LHCN-M2 (cell line): ENCODE results near the gene CIDEC. TPM values are rescaled to one million over a fixed set of nuclear protein-coding genes. Genes with fewer than 3 reads are reported as not detected.
"Not testable (repeated sequence)": the region's sequence is repeated elsewhere in the genome, so short reads cannot be mapped to it uniquely, and the experiment has no call there.

Experiments used
- DNase-seq: peaks from one replicate; pipeline ENCODE4 v3.0.0-alpha.2; 2012; ENCODE audit warnings: low read depth
- total RNA-seq: library from RNA; depleted of rRNA; stranded (reverse); fragments of >200 nt; gene quantifications from 2 replicates; pipeline ENCODE4 v1.2.3, GENCODE V29; 2014

CIDEC gene
- total RNA-seq, 1 experiment from 2014 or later, result not detected

DNA sequence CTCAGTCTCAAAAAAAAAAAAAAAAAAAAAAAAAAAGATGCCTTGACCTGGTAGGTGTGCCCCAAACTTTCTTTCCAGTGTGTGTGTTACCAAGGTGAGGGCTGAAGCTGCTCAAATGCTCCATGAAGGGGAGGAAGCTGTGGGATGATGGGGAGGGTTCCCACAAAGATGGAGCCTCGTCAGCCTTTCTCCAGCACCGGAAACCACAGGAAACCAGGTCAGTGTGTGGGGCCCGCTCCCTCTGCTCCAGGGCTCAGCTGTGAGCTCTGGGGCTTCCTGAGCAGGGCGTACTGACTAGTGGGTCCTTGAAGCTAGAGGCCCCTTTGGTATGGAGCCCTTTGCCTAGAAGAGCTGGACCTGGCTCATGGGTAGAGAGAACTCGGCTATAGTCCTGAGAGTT lies 21.9 kb upstream of the CIDEC start:
- no peak for DNase-seq

DNA sequence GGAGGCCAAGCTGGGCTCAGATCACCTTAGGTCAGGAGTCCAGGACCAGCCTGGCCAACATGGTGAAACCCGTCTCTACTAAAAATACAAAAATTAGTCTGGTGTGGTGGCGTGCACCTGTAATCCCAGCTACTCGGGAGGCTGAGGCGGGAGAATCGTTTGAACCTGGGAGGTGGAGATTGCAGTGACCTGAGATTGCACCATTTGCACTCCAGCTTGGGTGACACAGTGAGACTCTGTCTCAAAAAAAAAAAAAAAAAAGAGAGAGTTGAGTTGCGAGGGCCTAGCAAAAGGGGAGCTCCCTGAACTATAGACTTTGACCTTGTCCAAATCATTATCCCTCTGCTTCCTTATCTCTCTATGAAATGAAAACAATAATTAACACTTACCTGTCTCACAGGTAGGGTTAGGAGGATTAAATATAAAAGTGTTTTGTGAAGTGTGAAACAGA lies 20.9 kb upstream of the CIDEC start:
- not testable (repeated sequence) for DNase-seq

DNA sequence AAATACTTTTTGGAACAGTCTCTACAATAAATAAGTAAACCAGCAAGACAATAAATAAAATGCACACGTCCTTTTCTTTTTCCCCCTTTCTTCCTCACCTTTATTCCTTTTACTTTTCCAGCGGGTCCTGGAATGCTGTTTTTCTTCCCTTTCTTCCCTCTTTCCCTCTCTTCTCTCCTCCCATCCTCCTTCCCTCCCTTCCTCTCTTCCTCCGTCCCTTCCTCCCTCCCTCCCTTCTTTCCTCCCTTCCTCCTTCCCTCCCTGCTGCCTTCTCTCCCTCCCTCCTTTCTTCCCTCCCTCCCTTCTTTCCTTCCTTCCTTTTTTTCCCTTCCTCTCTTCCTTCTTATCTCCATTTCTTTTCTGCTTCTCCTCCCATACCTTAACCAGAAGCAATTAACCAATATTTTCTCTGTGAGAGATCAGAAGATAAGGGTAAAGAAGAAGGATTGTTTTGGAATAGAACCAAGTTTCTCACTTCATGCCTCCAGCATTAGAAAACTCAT lies 19.3 kb upstream of the CIDEC start:
- DNase-seq, result no peak

DNA sequence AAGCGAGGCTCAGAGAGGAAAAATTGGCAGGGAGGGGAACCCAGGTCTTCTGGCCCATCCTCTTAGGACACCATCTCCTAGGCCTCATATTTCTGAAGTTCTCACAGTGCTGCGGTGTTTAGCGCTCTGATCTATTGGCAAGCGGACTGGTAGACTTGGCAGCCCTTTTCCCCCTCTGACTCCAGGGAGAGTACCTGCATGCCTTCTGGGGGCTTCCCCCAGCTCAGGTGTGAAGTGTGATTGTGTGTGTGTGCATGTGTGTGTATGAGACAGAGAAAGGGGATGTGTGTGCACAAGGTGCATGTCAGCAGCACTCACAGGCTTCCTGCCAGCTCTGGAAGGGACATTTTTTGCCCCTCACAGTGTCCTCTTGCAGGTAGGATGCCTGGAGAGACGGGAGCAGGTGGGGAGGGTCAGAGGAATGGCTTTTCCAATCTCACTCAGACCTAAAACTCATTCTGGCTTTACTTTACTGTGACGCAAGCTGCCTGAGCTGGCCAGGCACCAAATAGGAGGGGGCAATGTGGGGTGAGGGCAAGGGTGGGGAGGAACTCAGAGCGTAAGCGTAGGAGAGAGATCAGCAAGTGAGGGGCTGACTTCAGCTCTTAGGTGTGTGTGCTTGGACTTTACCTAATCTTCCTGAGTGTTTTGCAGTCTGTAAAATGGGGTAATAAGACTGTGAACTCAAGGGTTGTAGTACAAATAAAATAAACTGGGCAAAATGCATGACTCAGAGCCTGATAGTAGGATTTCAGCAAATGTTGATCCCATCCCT lies 18.6 kb upstream of the CIDEC start:
- DNase-seq, result no peak

DNA sequence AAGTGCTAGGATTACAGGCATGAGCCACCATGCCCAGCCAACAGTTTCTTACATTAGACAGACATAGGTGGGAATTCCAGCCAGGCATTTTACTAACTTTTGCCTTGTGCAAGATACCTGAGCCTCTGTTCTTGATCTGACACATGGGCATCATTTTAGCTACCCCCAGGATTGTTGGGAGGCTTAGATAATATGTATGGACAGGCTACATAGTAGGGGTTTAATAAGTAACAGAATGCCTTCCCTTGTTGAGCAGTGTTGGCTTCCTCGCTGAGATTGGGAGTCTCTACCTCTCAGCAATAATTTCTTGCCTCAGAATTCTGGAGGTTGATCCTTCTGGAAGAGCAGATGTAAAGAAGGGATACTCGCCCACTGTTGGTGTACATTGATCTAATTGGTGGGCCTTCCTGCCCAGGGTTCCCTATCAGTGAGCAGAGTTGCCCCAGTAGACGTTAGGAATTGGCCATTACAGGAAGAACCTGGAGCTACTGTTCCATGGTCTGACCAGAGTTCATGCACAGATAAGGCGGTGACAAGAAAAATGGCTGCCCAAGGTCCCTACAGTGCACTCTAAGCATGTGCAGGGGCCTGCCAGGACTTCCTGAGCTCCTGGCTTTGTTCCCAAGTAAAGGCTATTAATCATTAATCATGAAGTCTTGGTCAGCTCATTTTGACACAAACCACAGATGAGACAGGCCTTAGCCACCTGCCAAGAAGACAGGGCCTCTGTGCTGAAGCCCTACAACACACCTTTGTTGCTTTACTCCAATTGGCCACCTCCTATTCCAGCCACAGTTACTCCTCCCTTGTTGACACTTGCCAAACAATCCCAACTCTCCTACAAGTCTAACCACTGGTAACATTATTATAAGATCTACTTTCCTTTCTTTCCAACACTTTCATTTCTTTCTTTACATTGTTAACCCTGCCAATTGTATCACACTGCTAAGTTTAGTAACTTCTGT lies 17.6 kb upstream of the CIDEC start:
- DNase-seq, result peak; percentile 50

DNA sequence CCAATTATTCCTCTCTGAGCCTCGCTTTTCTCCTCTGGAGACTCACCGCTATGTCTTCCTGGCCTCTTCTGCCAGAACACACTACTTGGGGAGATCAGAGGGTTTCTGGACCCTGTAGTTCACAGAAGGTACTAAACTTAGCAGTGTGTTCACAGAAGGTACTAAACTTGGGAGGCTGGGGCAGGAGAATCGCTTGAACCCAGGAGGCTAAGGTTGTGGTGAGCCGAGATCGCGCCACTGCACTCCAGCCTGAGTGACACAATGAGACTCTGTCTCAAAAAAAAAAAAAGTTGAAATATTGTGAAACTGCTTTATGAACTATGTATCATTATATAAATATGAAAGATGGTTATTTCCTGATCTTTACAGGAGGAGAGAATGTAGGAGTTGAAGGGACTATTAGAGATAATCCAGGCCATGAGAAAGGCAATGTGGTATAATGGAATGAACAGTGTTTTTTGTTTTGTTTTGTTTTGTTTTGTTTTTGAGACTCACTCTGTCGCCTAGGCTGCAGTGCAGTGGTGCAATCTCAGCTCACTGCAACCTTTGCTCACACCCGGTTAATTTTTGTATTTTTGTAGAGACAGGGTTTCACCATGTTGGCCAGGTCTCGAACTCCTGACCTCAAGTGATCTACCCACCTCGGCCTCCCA lies 16.8 kb upstream of the CIDEC start:
- peak; percentile 28 for DNase-seq

DNA sequence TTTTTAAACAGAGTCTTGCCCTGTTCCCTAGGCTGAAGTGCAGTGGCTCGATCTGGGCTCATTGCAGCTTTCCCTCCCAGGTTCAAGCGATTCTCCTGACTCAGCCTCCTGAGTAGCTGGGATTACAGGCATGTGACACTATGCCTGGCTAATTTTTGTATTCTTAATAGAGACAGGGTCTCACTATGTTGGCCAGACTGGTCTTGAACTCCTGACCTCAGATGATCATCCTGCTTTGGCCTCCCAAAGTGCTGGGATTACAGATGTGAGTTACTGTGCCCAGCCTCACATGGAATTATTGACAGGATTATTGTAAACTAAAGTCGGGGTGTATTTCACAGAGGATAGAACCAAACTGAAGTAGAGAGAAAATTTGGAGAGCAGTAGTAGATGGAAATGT lies 15.7 kb upstream of the CIDEC start:
- not testable (repeated sequence) for DNase-seq

DNA sequence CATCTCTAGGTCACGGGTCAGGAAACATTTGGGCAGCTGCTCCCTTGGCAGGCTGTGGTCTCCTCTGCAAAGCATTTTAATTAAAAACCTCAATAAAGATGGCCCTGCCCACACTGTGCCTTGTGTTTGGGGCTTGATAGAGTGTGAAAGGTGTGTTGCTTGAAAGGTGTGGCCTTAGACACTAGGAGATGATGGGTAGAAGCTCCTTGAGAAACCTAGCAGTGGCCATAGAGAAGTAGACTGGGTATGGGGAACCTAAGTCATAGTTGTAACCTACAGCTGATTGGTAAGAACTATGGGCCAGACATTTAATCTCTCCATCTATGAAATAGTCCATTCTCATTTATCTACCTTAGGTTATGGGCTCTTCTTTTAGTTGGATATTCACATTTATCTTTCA lies 13.7 kb upstream of the CIDEC start:
- DNase-seq, result no peak

DNA sequence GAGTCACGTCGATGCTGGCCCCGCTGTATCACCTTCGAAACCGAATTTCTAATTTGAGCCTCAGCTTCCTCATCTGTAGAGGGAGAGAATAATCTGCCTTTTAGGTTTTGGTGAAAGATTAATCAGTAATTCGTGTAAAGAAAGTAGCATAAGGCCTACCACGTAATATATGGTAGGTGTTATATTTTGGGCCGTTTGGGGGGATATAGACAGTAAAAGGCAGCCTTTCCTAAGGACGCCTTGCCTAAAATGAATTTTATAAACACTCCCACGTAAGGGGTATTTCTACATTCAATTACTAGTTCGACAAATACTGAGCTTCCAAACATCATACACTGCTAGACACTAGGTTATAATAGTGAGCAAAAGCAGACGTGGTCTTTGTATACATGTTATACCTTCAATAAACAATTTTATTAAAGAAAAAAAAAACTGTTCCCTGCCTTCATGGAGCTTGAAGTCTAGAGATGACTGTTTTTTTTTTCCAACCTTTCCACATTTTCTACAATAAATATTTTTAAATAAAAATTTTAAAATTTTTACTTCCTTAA lies 11.1 kb upstream of the CIDEC start:
- no peak for DNase-seq

DNA sequence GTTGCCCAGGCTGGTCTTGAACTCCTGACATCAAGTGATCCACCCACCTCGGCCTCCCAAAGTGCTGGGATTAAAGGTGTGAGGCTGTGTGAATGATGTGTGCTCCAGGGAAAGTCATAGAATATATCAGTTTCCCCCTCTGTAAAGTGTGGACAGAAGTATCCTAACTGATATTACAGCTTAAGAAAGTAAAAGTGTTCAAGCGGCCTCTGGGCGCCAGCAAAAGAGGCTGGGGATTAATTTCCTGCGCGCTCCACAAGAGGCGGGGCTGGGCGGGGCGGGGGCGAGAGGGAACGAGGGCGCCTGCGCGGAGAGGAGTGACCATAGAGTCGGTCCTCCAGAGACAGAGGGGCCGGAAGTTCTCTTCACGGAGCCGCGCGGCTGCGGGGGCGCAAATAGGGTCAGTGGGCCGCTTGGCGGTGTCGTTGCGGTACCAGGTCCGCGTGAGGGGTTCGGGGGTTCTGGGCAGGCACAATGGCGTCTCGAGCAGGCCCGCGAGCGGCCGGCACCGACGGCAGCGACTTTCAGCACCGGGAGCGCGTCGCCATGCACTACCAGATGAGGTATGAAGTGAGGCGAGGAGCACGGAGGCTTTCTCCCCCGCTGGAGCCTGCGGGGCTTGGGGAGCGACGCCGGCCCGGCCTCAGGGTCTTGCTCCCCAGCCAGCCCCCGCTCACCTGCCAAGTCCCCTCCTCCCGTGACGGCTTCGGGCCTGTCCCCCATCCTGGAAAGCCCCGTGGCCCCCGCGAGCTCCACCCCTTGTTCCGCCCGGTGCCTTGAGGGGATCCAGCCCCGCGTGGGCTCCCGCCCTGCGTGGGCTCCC lies 10.4 kb upstream of the CIDEC start, which contains the start of gene JAGN1:
Gene JAGN1, plus strand, starts transcription at position 362 of the 823 bp plus-strand sequence. Its CDS starts 113 bp downstream, at position 475.
- peak; percentile 86 for DNase-seq

DNA sequence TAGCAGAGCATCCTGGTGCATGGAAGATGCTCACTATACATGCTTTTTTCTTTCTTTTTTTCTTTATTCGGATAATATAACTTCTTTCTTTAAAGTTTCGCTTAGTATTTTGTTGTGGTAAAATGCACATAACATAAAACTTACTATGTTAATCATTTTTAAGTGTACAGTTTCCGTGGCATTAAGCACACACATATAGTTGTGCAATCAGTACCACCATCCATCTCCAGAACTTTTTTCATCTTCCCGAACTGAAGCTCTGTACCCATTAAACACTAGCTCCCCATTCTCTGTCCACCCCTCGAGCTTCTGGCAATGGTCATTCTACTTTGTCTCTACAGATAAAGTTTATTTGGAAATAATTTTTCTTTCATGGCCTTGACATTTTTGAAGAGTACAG lies 9.4 kb upstream of the CIDEC start:
- no peak for DNase-seq

DNA sequence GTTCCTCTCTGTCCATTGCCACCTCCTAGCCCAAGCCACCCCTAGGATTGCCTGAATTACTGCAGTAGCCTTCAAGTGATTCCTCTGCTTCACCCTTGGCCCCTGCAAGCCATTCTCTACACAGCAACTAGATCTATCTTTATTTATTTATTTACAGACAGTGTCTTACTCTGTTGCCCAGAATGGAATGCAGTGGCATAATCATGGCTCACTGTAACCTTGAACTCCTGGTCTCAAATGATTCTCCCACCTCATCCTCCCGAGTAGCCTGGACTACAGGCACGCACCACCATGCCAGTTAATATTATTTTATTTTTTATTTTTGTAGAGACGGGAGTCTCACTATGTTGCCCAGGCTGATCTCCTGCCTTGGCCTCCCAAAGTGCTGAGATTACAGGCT lies 8.5 kb upstream of the CIDEC start:
- DNase-seq, result no peak

DNA sequence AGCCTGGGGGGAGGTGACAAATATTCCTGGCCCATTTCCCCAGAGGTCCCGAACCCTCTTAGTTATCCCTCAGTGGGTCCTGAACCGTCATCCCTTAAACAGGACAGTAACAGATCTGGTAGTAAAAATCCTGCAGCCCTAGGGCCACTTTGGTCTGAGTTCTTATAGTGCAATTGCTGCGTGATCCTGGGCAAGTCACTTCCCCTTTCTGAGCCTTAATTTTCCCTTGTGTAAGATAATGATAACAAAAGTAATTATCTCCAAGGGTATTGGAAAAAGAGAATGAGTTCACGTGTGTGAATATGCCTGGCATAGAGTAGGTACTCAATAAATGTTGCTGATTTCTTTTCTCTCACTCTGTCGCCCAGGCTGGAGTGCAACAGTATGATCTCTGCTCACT lies 7.4 kb upstream of the CIDEC start:
- no peak for DNase-seq

DNA sequence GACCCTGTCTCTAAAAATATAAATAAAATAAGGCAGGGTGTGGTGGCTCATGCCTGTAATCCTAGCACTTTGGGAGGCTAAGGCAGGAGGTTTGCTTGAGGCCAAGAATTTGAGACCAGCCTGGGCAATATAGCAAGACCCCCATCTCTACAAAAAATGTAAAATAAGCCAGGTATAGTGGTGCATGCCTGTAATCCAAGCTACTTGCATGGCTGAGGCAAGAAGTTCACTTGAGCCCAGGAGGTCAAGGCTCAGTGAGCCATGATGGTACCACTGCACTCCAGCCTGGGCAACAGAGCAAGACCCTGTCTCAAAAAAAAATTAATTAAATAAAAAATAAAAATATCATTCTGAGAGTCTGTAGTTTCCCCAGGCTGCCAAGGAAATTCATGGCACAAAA lies 6.3 kb upstream of the CIDEC start:
- DNase-seq, result no peak

DNA sequence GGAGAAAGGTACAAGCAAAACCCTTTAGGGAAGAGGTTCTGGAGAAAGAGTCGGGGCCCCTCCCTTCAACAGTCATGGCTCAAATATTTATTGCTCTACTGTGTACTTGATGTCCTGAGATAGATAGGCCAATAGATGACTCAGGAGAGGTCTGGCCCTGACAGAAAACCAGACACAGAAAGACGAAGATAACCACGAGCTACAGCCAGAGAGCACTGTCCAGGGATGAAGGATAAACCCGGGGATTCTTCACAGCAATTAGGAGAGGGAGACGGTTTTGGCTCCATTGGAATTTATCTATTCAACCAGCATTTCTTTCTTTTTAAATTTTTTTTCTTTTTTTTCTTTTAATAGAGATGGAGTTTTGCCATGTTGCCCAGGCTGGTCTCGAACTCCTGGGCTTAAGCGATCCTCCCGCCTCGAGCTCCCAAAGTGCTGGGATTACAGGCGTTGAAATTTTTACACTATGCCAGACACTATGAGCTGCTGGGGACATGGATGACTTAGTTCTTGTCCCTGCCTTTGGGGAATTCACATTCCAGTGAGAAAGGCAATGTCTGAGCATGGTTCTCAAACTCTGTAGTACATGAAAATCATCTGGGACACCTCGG lies 4.6 kb upstream of the CIDEC start:
- peak; percentile 95 for DNase-seq

DNA sequence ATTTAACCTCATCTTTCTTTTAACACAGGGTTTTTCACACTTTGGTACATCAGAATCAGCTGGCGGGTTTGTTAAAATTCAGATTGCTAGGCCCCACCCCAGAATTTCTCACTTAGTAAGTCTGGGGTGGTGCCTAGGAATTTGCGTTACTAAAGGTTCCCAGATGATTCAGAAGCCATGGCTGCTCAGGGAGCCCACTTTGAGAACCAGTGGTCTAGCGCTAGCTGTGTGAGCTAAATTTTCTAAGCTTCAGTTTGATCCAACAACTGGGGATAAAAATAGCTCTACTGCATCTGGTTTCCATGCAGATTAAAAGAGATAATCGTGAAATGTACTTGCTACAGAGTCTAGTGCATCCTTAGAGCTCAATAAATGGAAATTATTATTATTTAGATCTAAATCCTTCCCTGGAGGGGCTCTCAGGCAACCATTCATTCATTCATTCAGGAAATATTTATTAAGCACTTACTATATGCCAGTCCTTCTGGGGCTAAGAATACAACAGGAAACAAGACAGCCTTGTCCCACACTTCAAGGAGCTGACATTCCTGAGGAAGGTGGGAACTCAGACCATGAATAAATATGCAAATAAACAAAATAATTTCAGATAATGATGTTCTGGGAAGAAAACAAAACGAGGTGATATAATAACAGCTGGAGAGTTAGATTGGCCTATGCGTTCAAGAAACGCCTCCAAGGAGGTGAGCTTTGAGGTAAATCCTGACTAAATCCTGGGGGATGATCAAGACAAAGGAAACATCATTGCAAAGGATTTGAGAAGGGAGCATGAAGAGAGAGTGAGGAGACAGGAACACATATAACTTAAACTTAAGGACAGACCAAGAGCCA lies 3.9 kb upstream of the CIDEC start:
- peak; percentile 88 for DNase-seq

DNA sequence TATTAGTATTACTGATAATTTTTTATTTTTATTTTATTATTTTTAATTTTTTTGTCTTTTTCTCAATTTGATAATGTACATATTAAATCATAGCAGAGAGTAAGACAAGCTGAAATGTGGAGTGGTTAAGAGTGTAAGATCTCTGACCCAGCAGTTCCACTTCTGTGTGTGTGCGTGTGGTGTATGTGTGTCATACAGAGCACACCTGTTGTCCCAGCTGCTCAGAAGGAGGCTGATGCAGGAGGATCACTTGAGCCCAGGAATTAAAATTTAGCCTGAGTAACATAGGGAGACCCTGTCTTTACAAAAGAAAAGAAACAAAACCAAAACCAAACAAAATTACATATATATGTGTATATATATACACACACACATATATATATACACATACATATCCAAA lies 1.4 kb upstream of the CIDEC start:
- peak; percentile 90 for DNase-seq

DNA sequence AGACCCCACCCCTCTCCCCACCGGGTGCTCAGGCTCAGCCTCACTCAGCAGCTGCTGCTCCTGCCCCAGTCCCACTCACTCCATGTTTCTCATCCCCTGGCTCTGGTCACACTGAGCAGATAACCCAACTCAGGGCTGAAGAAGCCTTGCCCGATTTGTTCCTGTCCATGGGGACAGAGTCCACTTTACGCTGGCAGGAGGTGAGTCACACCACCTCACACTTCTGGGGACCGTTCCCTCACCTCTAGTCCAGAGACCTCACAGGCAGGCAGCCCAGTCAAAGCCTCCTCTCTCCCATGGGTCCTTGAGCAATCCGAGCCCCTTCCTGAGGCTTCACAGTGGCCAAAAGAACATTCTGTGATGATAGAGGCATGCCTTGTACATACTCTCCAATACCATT lies 1.4 kb downstream of the CIDEC start:
- no peak for DNase-seq

DNA sequence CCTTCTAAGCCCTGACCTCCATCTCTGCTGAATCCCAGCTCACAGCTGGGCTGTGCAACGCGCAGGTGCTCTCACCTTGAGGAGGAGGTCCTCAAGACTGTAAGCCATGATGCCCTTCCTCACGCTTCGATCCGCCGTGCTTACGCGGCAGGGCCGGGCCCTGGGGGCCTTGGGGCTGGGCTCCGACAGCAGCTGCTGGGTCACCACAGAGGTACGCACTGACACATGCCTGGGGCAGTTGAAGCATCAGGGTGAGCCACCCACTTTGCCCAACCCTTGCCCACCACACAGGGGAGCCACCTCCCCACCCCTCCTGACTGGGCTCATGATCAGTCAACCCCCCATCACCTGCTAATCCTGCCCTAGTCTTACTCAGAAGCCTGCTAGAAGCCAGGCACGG lies 3.1 kb downstream of the CIDEC start:
- no peak for DNase-seq
